Hematopoietic multipotent progenitor cell treated with erythropoietin and hydrocortisone succinate and interleukin-3 and kit ligand, for 15 days (in vitro differentiated cells): Measurements from ENCODE around the gene DAAM2.

Experiments
- DNase-seq: peaks from one replicate; pipeline ENCODE4 v3.0.0-alpha.2; 2015; ENCODE audit warnings: low spot score

Gene DAAM2

DNA sequence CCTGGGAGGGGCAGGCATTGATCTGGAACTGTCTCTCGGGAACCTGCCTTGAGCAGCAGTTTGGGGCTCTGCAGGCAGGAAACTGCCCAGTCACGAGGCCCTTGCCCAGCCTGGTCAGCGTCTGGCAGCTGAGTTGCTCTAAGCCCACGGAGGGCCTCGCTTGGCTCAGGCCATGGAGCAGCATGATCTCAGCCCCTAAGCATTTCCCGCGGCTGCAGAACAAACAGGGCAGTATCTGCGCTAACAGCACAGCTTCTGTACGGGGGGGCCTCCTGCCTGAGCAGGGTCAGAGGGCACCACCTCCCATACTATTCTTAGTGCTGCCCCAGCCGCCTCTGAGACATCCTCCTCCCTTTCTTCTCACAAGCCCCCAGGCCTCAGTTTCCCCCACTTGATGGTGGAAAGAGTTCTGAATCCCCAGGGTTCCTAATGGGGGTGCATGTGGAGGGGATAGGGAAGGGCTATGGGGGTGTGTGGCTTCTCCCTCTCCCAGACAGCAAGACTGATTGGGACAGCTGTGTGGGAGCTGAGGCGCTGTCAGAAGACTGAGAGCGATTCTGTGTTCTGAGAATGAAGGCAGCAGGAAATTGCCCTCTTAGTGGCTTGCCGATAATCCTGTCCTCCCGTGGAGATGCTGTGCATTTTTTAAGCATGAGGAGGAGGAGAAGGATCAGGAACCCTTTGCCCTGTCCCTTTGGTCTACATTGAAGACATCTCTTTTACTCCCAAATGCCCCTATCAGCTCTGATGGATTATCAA, 95.7 kb downstream of the DAAM2 start:
- DNase-seq = no peak

DNA sequence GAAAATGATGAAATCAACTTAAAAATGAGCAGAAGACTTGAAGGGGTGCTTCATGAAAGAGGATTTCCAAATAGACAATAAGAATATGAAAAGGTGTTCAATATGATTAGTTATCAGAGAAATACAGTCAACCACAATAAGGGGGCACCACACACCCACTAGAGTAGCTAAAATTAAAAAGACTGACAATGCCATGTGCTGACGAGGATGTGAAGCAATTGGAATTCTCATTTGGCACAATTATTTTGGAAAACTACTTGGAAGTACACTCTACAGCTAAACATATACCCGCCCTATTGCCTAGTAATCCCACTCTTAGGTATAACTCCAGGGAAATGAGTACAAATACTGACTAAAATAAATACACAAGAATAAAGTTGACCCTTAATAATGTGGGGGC, 97.1 kb downstream of the DAAM2 start:
- DNase-seq = no peak

DNA sequence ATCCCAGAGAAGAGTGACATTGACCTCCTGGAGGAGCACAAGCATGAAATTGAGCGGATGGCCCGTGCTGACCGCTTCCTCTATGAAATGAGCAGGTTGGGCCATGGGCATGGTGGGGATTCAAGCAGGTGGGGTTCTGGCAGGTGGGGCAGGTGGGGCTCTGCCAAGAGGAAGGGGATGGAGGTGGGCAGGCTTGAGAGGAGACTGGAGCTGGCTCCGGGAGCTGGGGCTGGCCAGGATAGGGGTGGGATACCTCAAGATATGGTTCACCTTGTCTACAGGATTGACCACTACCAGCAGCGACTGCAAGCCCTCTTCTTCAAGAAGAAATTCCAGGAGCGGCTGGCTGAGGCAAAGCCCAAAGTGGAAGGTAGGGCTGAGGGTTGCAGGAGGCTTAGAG, 99.2 kb downstream of the DAAM2 start:
- DNase-seq = no peak

DNA sequence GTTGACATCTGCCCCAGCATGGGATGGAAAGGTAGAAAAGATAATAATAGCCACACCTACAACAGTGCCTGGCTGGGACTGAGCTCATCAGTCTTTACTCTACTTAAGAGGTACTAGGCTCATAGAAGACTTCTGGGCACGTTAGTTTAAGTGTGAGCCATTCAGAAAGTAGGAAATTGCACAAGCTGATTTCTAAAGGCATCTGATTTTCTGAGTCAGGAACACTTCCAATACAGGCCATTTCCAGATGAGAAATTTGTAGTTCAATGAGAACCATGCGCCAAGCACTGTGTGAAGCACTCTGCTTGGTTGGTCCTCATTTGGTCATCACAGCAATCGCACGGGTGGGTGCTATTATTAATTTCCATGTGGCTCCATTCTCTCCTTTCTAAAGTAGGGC, 99.8 kb downstream of the DAAM2 start:
- DNase-seq = no peak

DNA sequence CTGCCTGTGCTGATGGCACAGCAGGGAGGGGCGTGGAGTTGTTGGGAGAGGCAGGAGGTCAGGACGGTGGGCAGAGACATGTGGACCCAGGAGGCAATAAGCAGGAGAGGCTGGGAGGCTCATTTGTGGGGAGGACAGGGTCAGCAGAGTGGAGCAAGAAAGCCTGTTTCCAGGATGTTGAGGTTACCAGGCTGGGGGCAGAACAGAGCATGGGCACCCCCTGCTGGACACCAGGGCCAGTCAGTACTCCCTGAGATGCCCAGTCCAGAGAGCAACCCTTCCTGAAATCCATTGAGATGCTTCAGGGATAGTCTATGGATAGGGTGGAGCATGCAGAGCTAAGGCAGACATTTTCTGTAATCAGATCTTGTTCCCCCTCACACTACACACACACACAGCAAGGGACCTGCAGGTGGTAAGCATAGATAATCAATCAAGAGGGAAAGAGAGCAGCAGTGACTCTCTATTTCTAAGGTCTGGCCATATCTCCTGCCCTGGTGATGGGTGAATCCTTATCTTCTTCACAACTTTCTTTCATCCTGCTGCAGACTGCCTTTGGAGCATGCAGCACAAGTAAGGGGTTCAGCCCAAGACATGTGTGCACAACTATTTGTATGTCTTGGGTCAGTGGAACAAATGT, 100.4 kb downstream of the DAAM2 start:
- no peak for DNase-seq

DNA sequence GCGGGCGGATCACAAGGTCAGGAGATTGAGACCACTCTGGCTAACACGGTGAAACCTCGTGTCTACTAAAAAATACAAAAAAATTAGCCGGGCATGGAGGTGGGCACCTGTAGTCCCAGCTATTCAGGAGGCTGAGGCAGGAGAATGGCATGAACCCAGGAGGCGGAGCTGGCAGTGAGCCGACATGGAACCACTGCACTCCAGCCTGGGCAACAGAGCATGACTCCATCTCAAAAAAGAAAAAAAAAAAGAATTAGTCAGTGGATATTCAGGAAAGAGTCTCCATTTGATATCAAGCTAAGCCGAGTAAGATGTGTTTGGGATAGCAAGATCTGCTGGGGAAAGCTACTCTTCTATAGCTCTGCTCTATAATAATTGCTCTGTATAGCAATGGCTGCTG, 101.1 kb downstream of the DAAM2 start:
- DNase-seq = no peak

DNA sequence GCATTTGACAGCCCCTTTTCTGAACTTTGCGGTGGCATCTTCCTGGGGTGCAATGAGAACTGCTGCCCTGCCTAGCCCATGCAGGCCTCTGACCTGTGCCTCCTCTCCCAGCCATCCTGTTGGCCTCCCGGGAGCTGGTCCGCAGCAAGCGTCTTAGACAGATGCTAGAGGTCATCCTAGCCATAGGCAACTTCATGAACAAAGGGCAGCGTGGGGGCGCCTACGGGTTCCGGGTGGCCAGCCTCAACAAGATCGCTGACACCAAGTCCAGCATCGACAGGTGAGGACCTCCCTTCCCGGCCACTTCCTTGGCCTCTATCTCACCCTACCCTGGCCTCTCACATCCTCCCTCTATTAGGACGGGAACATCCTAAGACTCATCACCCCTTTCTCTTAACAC, 104.5 kb downstream of the DAAM2 start:
- DNase-seq = no peak

DNA sequence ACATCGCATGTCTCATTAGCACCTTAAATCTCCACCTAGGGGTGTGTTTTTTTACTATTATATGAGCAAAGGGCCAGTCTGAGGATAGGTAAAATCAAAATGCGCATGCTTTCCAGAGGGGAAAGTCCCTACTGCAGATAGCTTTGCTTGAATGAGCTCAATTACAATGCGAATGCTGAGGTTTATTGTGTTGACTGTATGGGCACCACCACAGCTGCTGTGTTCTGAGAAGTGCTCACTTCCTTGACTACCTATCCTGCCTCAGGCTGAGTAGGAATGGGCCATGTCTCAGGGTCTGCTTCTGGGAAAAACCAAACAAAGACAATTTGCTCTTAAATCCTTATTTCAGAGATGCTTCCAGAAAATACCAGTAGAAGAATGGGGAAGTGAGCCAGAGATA, 105.5 kb downstream of the DAAM2 start:
- no peak for DNase-seq

DNA sequence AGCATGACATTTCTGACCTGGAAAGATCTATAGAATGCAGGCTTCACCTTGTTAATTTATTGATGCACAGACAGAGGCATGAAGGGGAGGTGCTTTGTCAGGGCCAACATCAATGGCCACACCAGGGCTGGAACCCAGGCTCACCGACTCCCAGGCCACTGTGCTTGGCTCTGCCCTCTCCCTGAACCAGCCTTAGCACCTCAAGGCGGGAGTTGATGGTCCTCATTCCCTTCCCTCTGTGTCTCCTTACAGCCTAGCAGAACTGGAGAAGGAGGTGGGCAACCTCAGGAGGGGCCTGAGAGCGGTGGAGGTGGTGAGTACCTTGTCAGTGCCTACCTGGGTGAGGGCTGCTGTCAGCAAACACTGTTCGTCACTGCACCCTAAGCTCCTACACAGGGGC, 106.4 kb downstream of the DAAM2 start:
- no peak for DNase-seq

DNA sequence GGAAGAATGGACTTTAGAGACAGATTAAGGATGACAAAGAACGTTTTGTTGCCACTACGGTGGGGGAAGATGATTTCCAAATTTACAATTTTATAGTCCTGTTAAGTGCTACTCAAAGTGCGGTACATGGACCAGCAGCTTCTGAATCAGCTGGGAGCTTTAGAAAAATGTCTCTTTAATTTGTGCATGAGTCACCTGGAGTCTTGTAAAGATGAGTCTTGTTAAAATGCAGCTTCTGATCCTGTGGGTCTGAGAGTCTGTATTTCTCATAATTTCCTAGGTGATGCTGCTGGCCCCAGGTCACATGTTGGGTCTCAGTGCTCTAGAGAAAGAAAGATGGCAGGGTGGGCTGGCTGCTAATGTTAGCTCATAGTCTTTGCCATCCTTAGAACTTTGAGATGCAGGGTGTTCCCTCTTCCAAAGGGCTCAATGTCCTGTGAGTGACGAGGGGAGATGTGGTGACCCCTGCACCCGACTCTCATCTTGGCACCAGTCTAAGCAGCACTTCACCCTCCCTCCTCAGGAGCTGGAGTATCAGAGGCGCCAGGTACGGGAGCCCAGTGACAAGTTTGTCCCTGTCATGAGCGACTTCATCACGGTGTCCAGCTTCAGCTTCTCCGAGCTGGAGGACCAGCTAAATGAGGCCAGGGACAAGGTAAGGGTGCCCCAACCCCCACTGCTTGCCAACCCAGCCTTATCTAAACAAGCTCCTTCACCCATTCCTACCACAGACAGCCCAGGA, 107.5 kb downstream of the DAAM2 start:
- DNase-seq = no peak

DNA sequence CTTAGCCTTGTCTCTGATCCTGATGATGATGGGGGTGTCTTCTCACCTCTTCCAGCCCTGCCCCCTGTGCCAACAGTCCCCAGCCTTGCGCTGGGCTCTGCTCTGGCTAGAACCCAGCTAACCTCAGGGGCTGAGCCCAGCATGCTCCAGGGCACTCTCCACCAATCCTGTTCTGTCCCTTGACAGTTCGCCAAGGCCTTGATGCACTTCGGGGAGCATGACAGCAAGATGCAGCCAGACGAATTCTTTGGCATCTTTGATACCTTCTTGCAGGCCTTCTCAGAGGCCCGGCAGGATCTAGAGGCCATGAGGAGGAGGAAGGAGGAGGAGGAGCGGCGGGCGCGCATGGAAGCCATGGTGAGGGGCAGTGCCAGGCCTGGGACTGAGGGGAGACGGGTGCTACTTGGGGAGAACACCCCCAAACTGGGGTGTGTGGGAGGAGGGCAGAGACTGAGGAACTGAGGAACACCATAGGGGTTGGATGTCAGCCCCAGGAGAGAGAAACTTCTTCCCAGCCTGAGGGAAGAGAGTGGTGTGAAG, 109.0 kb downstream of the DAAM2 start:
- DNase-seq = no peak

DNA sequence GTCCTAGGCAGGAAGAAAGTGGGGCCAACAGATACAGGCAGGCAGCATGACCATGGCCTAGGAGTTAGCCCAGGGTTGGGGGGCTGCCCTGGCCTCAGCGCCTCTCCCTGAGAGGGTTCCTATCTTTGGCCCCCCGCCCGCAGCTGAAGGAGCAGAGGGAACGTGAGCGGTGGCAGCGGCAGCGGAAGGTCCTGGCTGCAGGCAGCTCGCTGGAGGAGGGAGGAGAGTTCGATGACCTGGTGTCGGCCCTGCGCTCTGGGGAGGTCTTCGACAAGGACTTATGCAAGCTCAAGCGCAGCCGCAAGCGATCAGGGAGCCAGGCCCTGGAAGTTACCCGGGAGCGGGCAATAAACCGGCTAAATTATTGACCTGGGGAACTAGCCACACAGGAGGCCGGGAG, 109.5 kb downstream of the DAAM2 start:
- DNase-seq = no peak

DNA sequence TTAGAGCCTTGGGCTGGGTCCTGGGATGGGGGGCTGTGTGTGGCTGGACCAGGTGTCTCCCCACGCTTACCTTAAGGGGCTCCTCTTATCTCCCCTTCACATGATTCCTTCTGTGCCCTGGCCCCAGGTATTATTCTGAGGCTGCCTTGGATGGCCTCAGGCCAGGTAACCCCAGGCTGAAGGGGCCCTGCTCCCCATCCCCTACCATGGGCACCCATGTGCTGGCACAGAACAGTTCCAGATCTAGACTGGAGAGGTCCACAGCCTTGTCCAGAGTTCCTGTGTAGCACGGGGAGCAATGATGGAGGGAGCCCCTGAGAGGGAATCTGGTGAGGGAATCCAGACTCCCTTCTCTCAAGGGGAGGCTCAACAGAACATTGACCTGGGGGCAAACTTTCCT, 110.0 kb downstream of the DAAM2 start:
- DNase-seq = no peak

DNA sequence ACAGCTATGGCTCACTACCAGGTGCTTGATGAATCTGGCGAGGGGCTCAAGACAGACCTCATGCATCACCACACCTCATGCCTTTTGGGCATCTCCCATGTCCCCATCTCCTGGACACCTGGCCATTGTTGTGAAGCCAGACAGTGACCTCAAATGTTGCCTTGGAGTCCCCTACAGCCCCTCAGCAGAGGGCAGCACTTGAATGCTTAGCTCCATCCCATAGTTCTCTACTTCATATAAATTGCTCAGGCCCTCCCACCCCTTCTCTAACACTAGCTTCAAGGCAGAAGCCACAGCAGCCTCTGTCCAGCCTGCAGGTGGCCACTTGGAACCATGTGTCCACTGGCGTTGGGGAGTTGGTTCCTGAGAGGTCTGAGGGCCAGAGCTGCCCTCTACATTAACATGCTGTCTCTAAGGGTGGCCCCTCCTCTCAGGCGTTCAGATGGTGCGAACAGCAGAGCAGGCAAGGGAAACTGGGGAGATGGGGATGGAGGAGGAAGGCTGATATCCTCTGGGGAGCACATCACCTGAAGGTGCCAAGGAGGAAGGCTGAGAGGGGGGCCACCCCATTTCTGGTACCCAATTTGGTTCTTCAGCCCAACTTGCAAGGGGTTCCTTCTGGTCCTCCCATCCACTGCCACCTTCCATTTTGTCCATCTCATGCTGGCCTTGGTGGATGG, 110.8 kb downstream of the DAAM2 start:
- DNase-seq = no peak

DNA sequence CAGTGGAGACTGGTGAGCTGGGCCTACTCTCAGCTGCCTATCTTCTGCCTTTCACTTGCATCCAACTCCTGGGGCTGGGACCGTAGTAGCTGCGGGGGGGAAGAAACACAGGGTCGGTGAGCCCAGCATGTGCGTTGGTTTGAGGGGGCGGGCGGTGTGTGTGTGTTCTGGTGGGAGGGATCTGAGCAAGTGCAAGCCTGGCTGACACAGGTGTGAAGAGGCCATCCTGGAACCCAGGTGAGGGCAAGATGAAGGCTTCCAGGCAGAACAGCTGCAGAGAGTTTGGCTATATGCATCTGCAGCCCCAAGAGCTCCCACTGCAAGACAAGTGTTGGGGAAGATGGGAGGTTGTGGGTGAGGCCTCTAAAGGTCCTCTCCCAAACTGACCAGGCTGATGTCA, 111.5 kb downstream of the DAAM2 start:
- no peak for DNase-seq

DNA sequence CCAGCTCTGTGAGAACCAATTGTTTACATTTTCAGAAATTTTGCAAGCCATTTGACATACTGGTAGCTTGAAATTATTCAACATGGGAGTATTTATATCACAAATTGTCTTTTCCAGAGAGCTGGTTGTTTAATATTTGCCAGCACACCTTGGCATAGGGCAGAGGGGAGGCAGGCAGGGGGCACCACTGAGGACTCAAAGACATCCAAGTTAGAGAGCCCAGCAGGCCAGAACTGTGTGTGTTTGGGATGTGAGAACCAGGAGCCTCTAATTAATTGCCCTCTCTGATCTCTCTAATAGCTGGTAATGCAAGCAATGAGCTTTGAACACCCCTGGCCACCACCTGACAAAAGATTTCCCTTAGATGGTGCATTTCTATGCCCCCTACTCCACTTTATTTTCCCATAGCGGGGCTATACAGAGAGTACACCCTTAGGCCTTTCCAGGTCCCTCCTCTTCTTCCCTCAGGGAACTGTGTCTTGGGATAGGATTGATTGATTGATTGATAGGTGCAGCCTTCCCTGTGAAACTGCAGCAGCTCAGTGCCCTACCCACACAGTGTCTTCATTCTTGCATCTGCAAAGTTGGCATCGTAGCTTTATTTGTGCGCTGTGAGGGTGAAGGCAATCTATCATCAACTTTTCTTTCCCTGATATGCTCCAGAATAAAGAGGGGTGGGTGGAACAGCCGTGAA, 112.9 kb downstream of the DAAM2 start:
- DNase-seq = no peak

DNA sequence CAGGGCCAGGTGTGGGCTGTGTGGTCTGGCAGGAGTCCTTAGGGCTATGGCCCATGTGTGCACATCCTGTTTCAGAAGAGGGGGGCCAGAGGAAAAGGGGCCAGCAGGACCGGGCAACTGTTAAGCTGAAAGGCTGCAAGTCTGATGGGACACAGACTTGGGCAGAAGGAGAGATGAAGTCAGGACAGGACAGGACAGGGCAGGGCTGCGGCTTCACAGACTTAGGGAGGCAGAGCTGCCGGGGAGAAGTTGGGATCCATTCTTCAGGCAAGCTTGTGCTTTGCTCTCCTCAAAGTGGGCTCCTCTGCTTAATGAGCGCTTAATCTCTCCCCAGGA, 113.4 kb downstream of the DAAM2 start:
- no peak for DNase-seq

DNA sequence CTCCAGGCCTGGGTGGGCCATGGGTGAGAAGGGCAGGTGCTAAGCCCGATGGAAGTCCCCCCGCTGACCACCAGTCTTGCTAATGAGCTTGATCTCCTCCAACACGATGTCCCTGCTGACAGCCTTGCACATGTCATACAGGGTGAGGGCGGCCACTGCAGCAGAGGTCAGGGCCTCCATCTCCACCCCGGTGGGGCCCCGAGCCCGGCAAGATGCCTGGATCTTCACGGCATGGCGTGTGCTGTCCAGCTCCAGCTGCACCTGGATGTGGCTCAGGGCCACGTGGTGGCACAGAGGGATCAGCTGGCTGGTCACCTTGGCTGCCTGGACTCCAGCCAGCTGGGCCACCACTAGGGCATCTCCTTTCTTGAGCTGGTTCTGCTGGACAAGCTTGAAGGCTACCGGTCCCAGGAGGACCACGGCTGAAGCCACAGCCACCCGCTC, 114.2 kb downstream of the DAAM2 start:
- DNase-seq = no peak

DNA sequence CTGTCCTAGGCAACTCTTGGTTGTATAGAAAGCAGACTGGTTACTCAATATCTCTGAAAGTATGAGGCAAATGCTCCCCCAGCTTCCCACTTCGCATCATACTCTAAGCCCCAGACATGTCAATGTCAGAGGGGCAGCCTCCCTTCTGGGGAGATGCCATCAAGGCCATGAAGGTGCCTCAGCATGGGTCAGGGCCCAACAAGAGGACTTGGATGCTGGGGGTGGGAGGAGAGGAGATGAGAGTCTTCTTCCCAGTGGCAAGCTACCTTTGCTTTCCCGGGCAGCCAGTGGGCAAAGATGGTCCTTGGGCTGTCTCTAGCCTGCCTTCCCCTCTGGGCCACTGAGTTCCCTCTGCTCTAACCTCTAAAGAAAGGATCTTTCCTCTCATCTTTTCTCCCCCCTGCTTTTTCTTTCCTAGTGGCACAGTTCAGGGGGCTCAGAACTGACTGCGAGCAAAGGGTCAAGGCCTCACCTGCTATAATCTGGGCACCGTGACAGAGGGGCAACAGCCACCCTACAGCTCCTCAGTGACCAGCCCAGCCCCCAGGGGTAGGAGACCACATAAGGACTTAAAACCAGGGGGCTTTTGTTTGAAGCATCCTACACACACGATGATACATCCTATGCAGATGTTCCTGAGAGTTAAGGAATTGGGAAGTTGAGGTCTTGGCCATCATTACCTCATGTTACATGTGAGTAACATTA, 115.8 kb downstream of the DAAM2 start:
- DNase-seq = no peak

DNA sequence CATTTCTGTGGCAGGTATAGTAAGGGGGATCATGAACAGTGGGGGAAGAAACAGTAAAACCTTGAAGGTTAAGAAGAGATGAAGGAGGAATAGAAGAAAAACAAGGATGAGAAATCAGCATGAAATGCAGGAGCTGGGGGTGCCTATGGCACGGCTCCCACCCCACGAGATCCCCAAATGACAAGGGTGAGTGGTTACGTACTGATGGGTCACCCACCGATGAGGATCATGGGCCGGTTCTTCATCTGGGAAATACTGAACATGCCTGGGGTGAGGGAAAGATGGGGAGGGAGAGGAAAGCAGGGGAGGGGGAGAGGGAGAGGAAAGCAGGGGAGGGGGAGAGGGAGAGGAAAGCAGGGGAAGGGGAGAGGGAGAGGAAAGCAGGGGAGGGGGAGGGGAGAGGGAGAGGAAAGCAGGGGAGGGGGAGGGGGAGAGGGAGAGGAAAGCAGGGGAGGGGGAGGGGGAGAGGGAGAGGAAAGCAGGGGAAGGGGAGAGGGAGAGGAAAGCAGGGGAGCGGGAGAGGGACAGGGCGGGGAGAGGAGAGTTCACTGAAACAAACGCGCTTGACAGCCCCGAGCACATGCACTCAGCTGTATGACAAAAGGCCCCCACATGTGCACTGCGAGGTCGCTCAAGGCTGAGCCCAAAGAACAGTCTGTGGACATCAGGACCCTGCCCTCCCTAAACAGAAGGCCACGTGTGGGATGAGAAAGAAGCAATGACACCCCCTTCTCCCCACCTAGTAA, 116.8 kb downstream of the DAAM2 start:
- DNase-seq = no peak

DNA sequence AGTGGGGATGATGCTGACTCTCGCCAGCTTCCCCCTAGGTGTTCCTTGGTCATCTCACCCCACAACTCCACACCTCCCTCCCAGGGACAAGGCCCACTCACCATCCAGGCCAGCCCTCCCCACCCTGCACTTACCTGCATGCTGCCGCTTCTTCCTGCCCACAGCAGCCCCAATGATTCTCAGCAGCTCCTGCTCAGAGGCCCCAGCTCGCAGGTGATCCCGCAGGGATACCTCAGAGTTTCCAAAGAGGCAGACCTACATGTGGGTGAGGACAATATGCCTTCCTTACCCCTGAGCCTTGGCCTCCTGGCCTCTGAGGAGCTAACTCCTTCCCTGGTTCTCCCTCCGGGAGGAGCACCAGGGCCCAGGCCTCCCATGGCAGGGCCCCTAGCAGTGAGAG, 117.5 kb downstream of the DAAM2 start:
- DNase-seq = no peak
